Measurements from ENCODE around the gene SNX32.

GRCh38 chr11:65793625-65794400 is 40.0 kb upstream of the SNX32 start:
- TF ChIP-seq, protein P1, sequence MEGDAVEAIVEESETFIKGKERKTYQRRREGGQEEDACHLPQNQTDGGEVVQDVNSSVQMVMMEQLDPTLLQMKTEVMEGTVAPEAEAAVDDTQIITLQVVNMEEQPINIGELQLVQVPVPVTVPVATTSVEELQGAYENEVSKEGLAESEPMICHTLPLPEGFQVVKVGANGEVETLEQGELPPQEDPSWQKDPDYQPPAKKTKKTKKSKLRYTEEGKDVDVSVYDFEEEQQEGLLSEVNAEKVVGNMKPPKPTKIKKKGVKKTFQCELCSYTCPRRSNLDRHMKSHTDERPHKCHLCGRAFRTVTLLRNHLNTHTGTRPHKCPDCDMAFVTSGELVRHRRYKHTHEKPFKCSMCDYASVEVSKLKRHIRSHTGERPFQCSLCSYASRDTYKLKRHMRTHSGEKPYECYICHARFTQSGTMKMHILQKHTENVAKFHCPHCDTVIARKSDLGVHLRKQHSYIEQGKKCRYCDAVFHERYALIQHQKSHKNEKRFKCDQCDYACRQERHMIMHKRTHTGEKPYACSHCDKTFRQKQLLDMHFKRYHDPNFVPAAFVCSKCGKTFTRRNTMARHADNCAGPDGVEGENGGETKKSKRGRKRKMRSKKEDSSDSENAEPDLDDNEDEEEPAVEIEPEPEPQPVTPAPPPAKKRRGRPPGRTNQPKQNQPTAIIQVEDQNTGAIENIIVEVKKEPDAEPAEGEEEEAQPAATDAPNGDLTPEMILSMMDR (conservative IDR thresholded peaks at IDR 0.05), result no peak
- no peak for TF ChIP-seq ZFX (IDR thresholded peaks at IDR 0.05)

Measured in C4-2B (cell line).